ENCODE data around the gene DEFB128. TPM values are rescaled to one million over a fixed set of nuclear protein-coding genes. Genes with fewer than 3 reads are reported as not detected.

Gene DEFB128
- total RNA-seq, 4 donors from 2014 or later: not detected

- no peak for TF ChIP-seq CTCF (IDR thresholded peaks at IDR 0.05; ENCODE audit: low read depth)
Observed at GRCh38 chr20:219290-220115, 30.0 kb upstream of the DEFB128 start.

GRCh38 chr20:217266-217665 is 27.8 kb upstream of the DEFB128 start:
- no peak for TF ChIP-seq CTCF (IDR thresholded peaks at IDR 0.05; ENCODE audit: low read depth)

- no peak for TF ChIP-seq CTCF (IDR thresholded peaks at IDR 0.05; ENCODE audit: low read depth)
Observed at GRCh38 chr20:215796-216195, 26.3 kb upstream of the DEFB128 start.

- no peak for TF ChIP-seq CTCF (IDR thresholded peaks at IDR 0.05; ENCODE audit: low read depth)
Observed at GRCh38 chr20:214383-214782, 24.9 kb upstream of the DEFB128 start.

- TF ChIP-seq CTCF (IDR thresholded peaks at IDR 0.05; ENCODE audit: low read depth): no peak
Observed at GRCh38 chr20:210809-211502, 21.4 kb upstream of the DEFB128 start.

GRCh38 chr20:208942-209566 is 19.5 kb upstream of the DEFB128 start:
- no peak for TF ChIP-seq CTCF (IDR thresholded peaks at IDR 0.05; ENCODE audit: low read depth)

- TF ChIP-seq CTCF (IDR thresholded peaks at IDR 0.05; ENCODE audit: low read depth): no peak
Observed at GRCh38 chr20:199996-200395, 10.5 kb upstream of the DEFB128 start.
